Panc1 (cell line): Measurements from ENCODE around the gene FOXP2. TPM values are rescaled to one million over a fixed set of nuclear protein-coding genes. Genes with fewer than 3 reads are reported as not detected.

Experiments
- ATAC-seq: fragments of 200-7000 bp; cut with Tn5 transposase; 2 replicates; pipeline ENCODE4 v1.9.1; 2020; ENCODE audit warnings: mild to moderate bottlenecking, moderate library complexity
- BruUV-seq: library from RNA; stranded (reverse); fragments of 400-500 nt; replicated peaks from 2 replicates; lab custom pipeline; 2021; lab: Mats Ljungman, UMichigan
- CTCF ChIA-PET: fragments of 300-600 bp; sonication (Branson Sonifier 250); formaldehyde crosslinking; loops from one replicate; lab custom pipeline; 2022; ENCODE audit warnings: antibody characterized with exemption; lab: Charles Lee
- POLR2A ChIA-PET: fragments of 300-600 bp; sonication (Branson Sonifier 250); formaldehyde crosslinking; loops from one replicate; lab custom pipeline; 2022; ENCODE audit warnings: antibody characterized with exemption; lab: Charles Lee
- DNase-seq: peaks from one replicate; pipeline ENCODE4 v3.0.0-alpha.2; 2010; ENCODE audit warnings: low read depth, low spot score
- H3K27ac ChIP-seq: 2 replicates; pipeline ENCODE4 v1.5.1; 2011; ENCODE audit warnings: mild to moderate bottlenecking, low read length, inconsistent platforms
- H3K27me3 ChIP-seq: fragments of 200-500 bp; sonication (Bioruptor generic); 2 replicates; pipeline ENCODE4 v1.6.0; 2014; ENCODE audit warnings: low read length, inconsistent platforms; ENCODE audit not compliant: control insufficient read depth, insufficient read depth
- H3K36me3 ChIP-seq: fragments of 200-500 bp; sonication (Bioruptor generic); 2 replicates; pipeline ENCODE4 v1.5.1; 2014; ENCODE audit warnings: inconsistent platforms, mild to moderate bottlenecking, low read length, moderate library complexity; ENCODE audit not compliant: control insufficient read depth, insufficient read depth
- H3K4me1 ChIP-seq: 2 replicates; pipeline ENCODE4 v1.5.1; 2011; ENCODE audit warnings: inconsistent platforms, mild to moderate bottlenecking, low read length, moderate library complexity; ENCODE audit not compliant: control insufficient read depth, insufficient read depth
- H3K4me3 ChIP-seq, 2 experiments: 2 replicates each; pipeline ENCODE4 v1.5.1; 2011 to 2012; ENCODE audit warnings: low read depth in 2 of 2, low read length in 2 of 2, mild to moderate bottlenecking in 2 of 2, inconsistent platforms in 1 of 2, moderate library complexity in 1 of 2
- H3K9me3 ChIP-seq: fragments of 200-500 bp; sonication (Bioruptor generic); 2 replicates; pipeline ENCODE4 v1.5.1; 2014; ENCODE audit warnings: low read depth, mild to moderate bottlenecking, inconsistent platforms, low read length, moderate library complexity; ENCODE audit not compliant: control insufficient read depth, insufficient read depth
- CTCF ChIP-seq: fragments of 450-650 bp; IDR thresholded peaks from 2 replicates; pipeline ENCODE4 v1.5.1; 2017; ENCODE audit warnings: mild to moderate bottlenecking
- POLR2AphosphoS5 ChIP-seq: IDR thresholded peaks from 2 replicates; pipeline ENCODE4 v1.6.1; 2012; ENCODE audit warnings: mild to moderate bottlenecking, low read depth, low read length, moderate library complexity
- REST ChIP-seq, 2 experiments: IDR thresholded peaks; 2 replicates each; pipeline ENCODE4 v1.6.1; 2011 to 2012; ENCODE audit warnings: low read depth in 2 of 2, control low read depth in 1 of 2, low read length in 1 of 2, mild to moderate bottlenecking in 1 of 2, moderate library complexity in 1 of 2; ENCODE audit not compliant: insufficient read depth in 1 of 2
- SIN3A ChIP-seq: IDR thresholded peaks from 2 replicates; pipeline ENCODE4 v1.6.1; 2012; ENCODE audit warnings: low read depth, mild to moderate bottlenecking, low read length, moderate library complexity, borderline replicate concordance; ENCODE audit not compliant: insufficient read depth
- TCF7L2 ChIP-seq: IDR thresholded peaks from 2 replicates; pipeline ENCODE4 v1.6.1; 2011; ENCODE audit warnings: mild to moderate bottlenecking, low read depth, low read length, inconsistent platforms
- in situ Hi-C: cut with HindIII; loops from 2 replicates; pipeline ENCODE4 v1.10.0; 2016; ENCODE audit warnings: low sequenced_read_pairs, low pct_unique_long_range_greater_than_20kb
- intact Hi-C: fragments of 100-400 bp; cut with micrococcal nuclease; formaldehyde crosslinking; loops from one replicate; pipeline ENCODE4 v1.10.0; 2022; ENCODE audit not compliant: unreplicated experiment
- total RNA-seq: library from RNA; stranded (reverse); gene quantifications from one replicate; pipeline ENCODE4 v1.2.1, GENCODE V29; 2021; ENCODE audit not compliant: unreplicated experiment

FOXP2 gene
- total RNA-seq, 1 experiment from 2014 or later, result 0.54 TPM

- no peaks in the 10 kb centered on the region for H3K9me3 ChIP-seq
- H3K36me3 ChIP-seq, result no peaks in the 10 kb centered on the region
- in situ Hi-C loops (no loop called here), intact Hi-C loops (loop anchor here (10.0 kb wide), 1 partner anchor 64 kb away; no protein-coding TSS in a partner anchor)
- DNase-seq (no peak), ATAC-seq (no peak)
- TF ChIP-seq CTCF (no peak), TCF7L2 (no peak), POLR2AphosphoS5 (no peak), REST (IDR thresholded peaks at IDR 0.05; ENCODE audit: insufficient read depth in 1 of 2, low read depth in 2 of 2, low read length in 1 of 2) (no peak)
- no peaks in the 10 kb centered on the region for H3K27me3 ChIP-seq
- ChIA-PET CTCF (no interaction called here), POLR2A (no interaction called here)
- BruUV-seq, result no TSS peak
- H3K27ac ChIP-seq, result no peak overlapping the region
- no peaks in the 10 kb centered on the region; the same call in 1 of the 2 replicates for H3K4me1 ChIP-seq
- H3K4me3 ChIP-seq, result no peak overlapping the region
Measured at GRCh38 chr7:114588506-114588905, 173.9 kb downstream of the FOXP2 start.

- BruUV-seq, result no TSS peak
- intact Hi-C loops (loop anchor here (10.0 kb wide), 1 partner anchor 65 kb away; no protein-coding TSS in a partner anchor), in situ Hi-C loops (no loop called here)
- ChIA-PET POLR2A (no interaction called here), CTCF (no interaction called here)
- ATAC-seq, result no peak
- TF ChIP-seq TCF7L2 (no peak), CTCF (no peak), REST (IDR thresholded peaks at IDR 0.05; ENCODE audit: insufficient read depth in 1 of 2, low read depth in 2 of 2, low read length in 1 of 2) (no peak), SIN3A (no peak), POLR2AphosphoS5 (no peak)
- H3K4me3 ChIP-seq, result no peak overlapping the region
- H3K27me3 ChIP-seq, result no peaks in the 10 kb centered on the region
- no peaks in the 10 kb centered on the region for H3K4me1 ChIP-seq
- no peaks in the 10 kb centered on the region for H3K9me3 ChIP-seq
- no peaks in the 10 kb centered on the region for H3K36me3 ChIP-seq
- DNase-seq, result no peak
- no peak overlapping the region for H3K27ac ChIP-seq
Measured at GRCh38 chr7:114589436-114589835, 174.8 kb downstream of the FOXP2 start.
